HG03354 (cell line): ENCODE results near the gene H2AZ1.

Experiments
- ATAC-seq: cut with Tn5 transposase; IDR thresholded peaks from one replicate; pipeline ENCODE4 v1.9.1; 2021; ENCODE audit warnings: mild to moderate bottlenecking; ENCODE audit not compliant: unreplicated experiment, poor library complexity, severe bottlenecking

H2AZ1 gene

GRCh38 chr4:99947190-99947578, 2.9 kb downstream of the H2AZ1 start:
- no peak for ATAC-seq

- peak; percentile 41 for ATAC-seq
These were observed 3.5 kb downstream of the H2AZ1 start, which contains the start of gene DNAJB14 for GRCh38 chr4:99946356-99947189. DNAJB14 (minus strand) TSS chr4:99946618; CDS start chr4:99946571, 47 bp downstream.

- ATAC-seq, result peak; percentile 7
These were observed 4.2 kb downstream of the H2AZ1 start for GRCh38 chr4:99945718-99946355.

- ATAC-seq, result no peak
These were observed 6.1 kb downstream of the H2AZ1 start for GRCh38 chr4:99943904-99944437.

- ATAC-seq, result no peak
These were observed 11.8 kb downstream of the H2AZ1 start for GRCh38 chr4:99938243-99938753.

- no peak for ATAC-seq
These were observed 15.2 kb downstream of the H2AZ1 start for GRCh38 chr4:99934891-99935290.

GRCh38 chr4:99927566-99927965, 22.5 kb downstream of the H2AZ1 start:
- ATAC-seq, result no peak

GRCh38 chr4:99921174-99921573, 28.9 kb downstream of the H2AZ1 start:
- no peak for ATAC-seq

GRCh38 chr4:99918656-99919055, 31.4 kb downstream of the H2AZ1 start:
- ATAC-seq, result no peak

- ATAC-seq, result no peak
These were observed 32.5 kb downstream of the H2AZ1 start for GRCh38 chr4:99917575-99917974.

GRCh38 chr4:99915449-99915848, 34.6 kb downstream of the H2AZ1 start:
- no peak for ATAC-seq
